H1 (cell line): Measurements from ENCODE around the gene DYNC2I2. TPM values are rescaled to one million over a fixed set of nuclear protein-coding genes. Genes with fewer than 3 reads are reported as not detected.

ENCODE experiments used
- CTBP2 ChIP-seq: IDR thresholded peaks from 2 replicates; pipeline ENCODE4 v1.7.0; 2011; ENCODE audit warnings: borderline replicate concordance, mild to moderate bottlenecking, moderate library complexity, mixed read lengths, low read length; ENCODE audit not compliant: insufficient read depth, insufficient read length
- SIN3A ChIP-seq, 2 experiments: IDR thresholded peaks in 1 of 2; conservative IDR thresholded peaks in 1 of 2; 2 replicates each; pipeline ENCODE4 v1.6.1; 2011 to 2012; ENCODE audit warnings: low read length in 2 of 2, improper control_type of control experiment in 1 of 2, low read depth in 1 of 2, mild to moderate bottlenecking in 1 of 2
- SIX5 ChIP-seq: IDR thresholded peaks from 2 replicates; pipeline ENCODE4 v1.6.1; 2011; ENCODE audit warnings: mild to moderate bottlenecking, low read depth, low read length
- SP2 ChIP-seq: IDR thresholded peaks from 2 replicates; pipeline ENCODE4 v1.6.1; 2012; ENCODE audit warnings: mild to moderate bottlenecking, low read length, inconsistent platforms
- SRF ChIP-seq: IDR thresholded peaks from 2 replicates; pipeline ENCODE4 v1.6.1; 2011; ENCODE audit warnings: mild to moderate bottlenecking, low read depth, low read length, moderate library complexity
- TBP ChIP-seq: IDR thresholded peaks from 2 replicates; pipeline ENCODE4 v1.6.1; 2011; ENCODE audit warnings: low read depth, low read length, improper control_type of control experiment
- YY1 ChIP-seq: IDR thresholded peaks from 2 replicates; pipeline ENCODE4 v1.6.1; 2011; ENCODE audit warnings: low read depth, mild to moderate bottlenecking, low read length
- polyA plus RNA-seq, 7 experiments: library from polyadenylated mRNA; depleted of rRNA in 3 of 7; stranded (reverse) in 5 of 7; unstranded in 2 of 7; fragments of >200 nt in 5 of 7; fragments of 200-250 nt in 2 of 7; gene quantifications; 1 replicate in 5 of 7; 2 replicates in 1 of 7; 4 replicates in 1 of 7; pipeline versions ENCODE4 v1.2.1 to v1.2.3, GENCODE V29; 2011 to 2013; ENCODE audit warnings: missing spikeins in 2 of 7, mixed read lengths in 2 of 7
- total RNA-seq: library from RNA; stranded (reverse); fragmentation: NEBNext Ultra II Directional; extraction: Animal tissue kit (Norgen Biotek cat#: 25700); gene quantifications from 2 replicates; pipeline ENCODE4 v1.2.1, GENCODE V29; 2021

DYNC2I2 gene
- total and polyA plus RNA-seq, 2 of the 8 experiments (the other 6 are each of a cell fraction or from before 2014, with no cell fraction given): 58.0 to 78.5 TPM

GRCh38 chr9:128640603-128641002 is 16.0 kb downstream of the DYNC2I2 start (continued):
- no peak for TF ChIP-seq SRF
- TF ChIP-seq YY1: no peak
- TF ChIP-seq SIX5: no peak
- no peak for TF ChIP-seq SP2
- TF ChIP-seq CTBP2: no peak
- no peak for TF ChIP-seq SIN3A (conservative IDR thresholded peaks at IDR 0.05 in 1 of 2, IDR thresholded peaks at IDR 0.05 in 1 of 2; ENCODE audit: low read depth in 1 of 2, low read length in 2 of 2)
- TF ChIP-seq TBP: no peak
